Measurements from ENCODE around the gene GJA5. TPM values are rescaled to one million over a fixed set of nuclear protein-coding genes. Genes with fewer than 3 reads are reported as not detected.

GJA5 gene
- polyA plus RNA-seq, 2 of the 4 experiments (the other 2 are of a cell fraction) = not detected

Other genes starting within 250 kb of the GJA5 start
- gene BCL9, start 219.1 kb downstream of the GJA5 start, polyA plus RNA-seq (2011; rRNA removed) = 4.4 and 7.4 TPM in 2 replicates
- 4.7 to 6.0 TPM (median 5.5 TPM) in 3 replicates for gene BCL9, start 219.1 kb downstream of the GJA5 start, polyA plus RNA-seq (2017; fragmentation: RNase III; extraction: RNeasy Plus Mini Kit Qiagen cat#74134 plus additional on column Dnase treatment)
- 26.2 and 26.5 TPM in 2 replicates for gene ACP6, start 90.1 kb downstream of the GJA5 start, polyA plus RNA-seq (2011; rRNA removed)
- 12.4 to 21.7 TPM (median 14.9 TPM) in 3 replicates for gene ACP6, start 90.1 kb downstream of the GJA5 start, polyA plus RNA-seq (2017; fragmentation: RNase III; extraction: RNeasy Plus Mini Kit Qiagen cat#74134 plus additional on column Dnase treatment)
- gene GJA8, start 142.2 kb upstream of the GJA5 start, polyA plus RNA-seq (2011; rRNA removed) = not detected in 2 replicates
- not detected in 3 replicates for gene GJA8, start 142.2 kb upstream of the GJA5 start, polyA plus RNA-seq (2017; fragmentation: RNase III; extraction: RNeasy Plus Mini Kit Qiagen cat#74134 plus additional on column Dnase treatment)
- gene GPR89B, start 167.8 kb upstream of the GJA5 start, polyA plus RNA-seq (2011; rRNA removed) = 14.2 and 17.4 TPM in 2 replicates
- 4.7 to 7.0 TPM (median 6.0 TPM) in 3 replicates for gene GPR89B, start 167.8 kb upstream of the GJA5 start, polyA plus RNA-seq (2017; fragmentation: RNase III; extraction: RNeasy Plus Mini Kit Qiagen cat#74134 plus additional on column Dnase treatment)

Measured in A549 (cell line).